HG02798 (cell line): ENCODE data around the gene SMYD1.

ENCODE experiments used
- ATAC-seq: cut with Tn5 transposase; IDR thresholded peaks from one replicate; pipeline ENCODE4 v1.9.1; 2021; ENCODE audit warnings: mild to moderate bottlenecking; ENCODE audit not compliant: unreplicated experiment, poor library complexity

Gene SMYD1

GRCh38 chr2:88086401-88086800 is 18.8 kb downstream of the SMYD1 start:
- ATAC-seq = no peak

GRCh38 chr2:88087073-88087472 is 19.4 kb downstream of the SMYD1 start:
- ATAC-seq = no peak

GRCh38 chr2:88087763-88088162 is 20.1 kb downstream of the SMYD1 start:
- ATAC-seq = no peak

GRCh38 chr2:88088999-88089398 is 21.4 kb downstream of the SMYD1 start:
- ATAC-seq = no peak

GRCh38 chr2:88090446-88091283 is 23.0 kb downstream of the SMYD1 start:
- no peak for ATAC-seq

- no peak for ATAC-seq
These were observed 24.3 kb downstream of the SMYD1 start for GRCh38 chr2:88091943-88092342.

- ATAC-seq = no peak
These were observed 25.1 kb downstream of the SMYD1 start for GRCh38 chr2:88092773-88093172.

GRCh38 chr2:88095022-88095421 is 27.4 kb downstream of the SMYD1 start:
- no peak for ATAC-seq

- ATAC-seq = no peak
These were observed 29.1 kb downstream of the SMYD1 start for GRCh38 chr2:88096708-88097107.

- no peak for ATAC-seq
These were observed 29.6 kb downstream of the SMYD1 start for GRCh38 chr2:88097192-88097591.

- ATAC-seq = no peak
These were observed 30.4 kb downstream of the SMYD1 start for GRCh38 chr2:88097891-88098557.

GRCh38 chr2:88098558-88098900 is 30.9 kb downstream of the SMYD1 start:
- no peak for ATAC-seq

GRCh38 chr2:88099798-88100488 is 32.3 kb downstream of the SMYD1 start:
- ATAC-seq = no peak

- no peak for ATAC-seq
These were observed 32.8 kb downstream of the SMYD1 start for GRCh38 chr2:88100489-88100858.

GRCh38 chr2:88108796-88109195 is 41.2 kb downstream of the SMYD1 start:
- ATAC-seq = no peak

- ATAC-seq = no peak
These were observed 43.2 kb downstream of the SMYD1 start for GRCh38 chr2:88110830-88111229.

- ATAC-seq = no peak
These were observed 45.4 kb downstream of the SMYD1 start for GRCh38 chr2:88113069-88113468.

GRCh38 chr2:88114889-88115288 is 47.3 kb downstream of the SMYD1 start:
- ATAC-seq = no peak

- ATAC-seq = no peak
These were observed 48.3 kb downstream of the SMYD1 start for GRCh38 chr2:88115825-88116518.

- ATAC-seq = no peak
These were observed 49.2 kb downstream of the SMYD1 start for GRCh38 chr2:88116669-88117432.
